CD14-positive monocyte (primary cell): Measurements from ENCODE around the gene CCDC54. TPM values are rescaled to one million over a fixed set of nuclear protein-coding genes. Genes with fewer than 3 reads are reported as not detected.

Experiments used
- DNase-seq, 3 donors: peaks; one replicate each; pipeline ENCODE4 v3.0.0-alpha.2; 2011 to 2022
- H2AFZ ChIP-seq: 2 replicates; pipeline ENCODE4 v1.6.0; 2012; ENCODE audit warnings: mild to moderate bottlenecking, low read depth, low read length, inconsistent platforms; ENCODE audit not compliant: insufficient read depth, poor library complexity, severe bottlenecking
- H3K27ac ChIP-seq, 2 donors: 1 replicate in 1 of 2; 2 replicates in 1 of 2; pipeline ENCODE4 v1.5.1; 2012 to 2013; ENCODE audit warnings: low read length in 2 of 2, control low read depth in 1 of 2, inconsistent platforms in 1 of 2, low read depth in 1 of 2, mild to moderate bottlenecking in 1 of 2
- H3K27me3 ChIP-seq, 2 donors: one replicate each; pipeline versions ENCODE4 v1.6.0 to v1.6.1; 2011 to 2013; ENCODE audit warnings: low read length in 2 of 2; ENCODE audit not compliant: control insufficient read depth in 2 of 2, insufficient read depth in 2 of 2
- H3K36me3 ChIP-seq, 2 donors: replicated peaks in 1 of 2; 1 replicate in 1 of 2; 2 replicates in 1 of 2; pipeline versions ENCODE4 v1.5.1 to v1.6.1; 2012 to 2013; ENCODE audit warnings: low read length in 2 of 2, control low read depth in 1 of 2, inconsistent platforms in 1 of 2, mild to moderate bottlenecking in 1 of 2; ENCODE audit not compliant: insufficient read depth in 2 of 2, control insufficient read depth in 1 of 2
- H3K4me1 ChIP-seq, 2 donors: 1 replicate in 1 of 2; 2 replicates in 1 of 2; pipeline versions ENCODE4 v1.5.1 to v1.6.1; 2012 to 2013; ENCODE audit warnings: low read length in 2 of 2, control low read depth in 1 of 2, inconsistent platforms in 1 of 2, mild to moderate bottlenecking in 1 of 2, moderate library complexity in 1 of 2; ENCODE audit not compliant: insufficient read depth in 2 of 2, control insufficient read depth in 1 of 2
- H3K4me2 ChIP-seq: replicated peaks from 2 replicates; pipeline ENCODE3; 2012; ENCODE audit warnings: low read length, moderate library complexity, mild to moderate bottlenecking; ENCODE audit not compliant: poor library complexity, severe bottlenecking; ENCODE audit errors: extremely low read depth
- H3K4me3 ChIP-seq, 3 experiments: fragments of 200-600 bp in 1 of 3; sonication (generic) in 1 of 3; replicated peaks in 1 of 3; 1 replicate in 2 of 3; 2 replicates in 1 of 3; pipeline ENCODE4 v1.5.1; 2011 to 2013; ENCODE audit warnings: low read length in 3 of 3, mild to moderate bottlenecking in 3 of 3, control low read depth in 2 of 3, low read depth in 2 of 3, inconsistent platforms in 1 of 3, moderate library complexity in 1 of 3
- H3K79me2 ChIP-seq: 2 replicates; pipeline ENCODE4 v1.6.0; 2012; ENCODE audit warnings: mild to moderate bottlenecking, control low read depth, inconsistent platforms, low read length, moderate library complexity; ENCODE audit not compliant: insufficient read depth
- H3K9ac ChIP-seq: 2 replicates; pipeline ENCODE4 v1.6.0; 2017; ENCODE audit warnings: low read length, mild to moderate bottlenecking; ENCODE audit not compliant: insufficient read depth, poor library complexity, severe bottlenecking
- H3K9me3 ChIP-seq, 2 donors: replicated peaks in 1 of 2; 1 replicate in 1 of 2; 2 replicates in 1 of 2; pipeline versions ENCODE4 v1.5.1 to v1.6.1; 2012 to 2013; ENCODE audit warnings: low read length in 2 of 2, control low read depth in 1 of 2; ENCODE audit not compliant: control insufficient read depth in 1 of 2, insufficient read depth in 1 of 2
- H4K20me1 ChIP-seq: 2 replicates; pipeline ENCODE4 v1.6.0; 2012; ENCODE audit warnings: mild to moderate bottlenecking, low read length, control low read depth, moderate library complexity; ENCODE audit not compliant: insufficient read depth
- H3K27ac Mint-ChIP-seq, 7 donors: one replicate each; pipeline ENCODE4 v1.8.0; 2020; ENCODE audit warnings: mild to moderate bottlenecking in 7 of 7, mixed read lengths in 7 of 7, moderate library complexity in 6 of 7, inconsistent platforms in 2 of 7
- H3K27me3 Mint-ChIP-seq, 3 donors: one replicate each; pipeline ENCODE4 v1.8.0; 2021 to 2022; ENCODE audit warnings: low read depth in 3 of 3, mild to moderate bottlenecking in 3 of 3, mixed read lengths in 3 of 3, moderate library complexity in 3 of 3, inconsistent platforms in 1 of 3
- H3K36me3 Mint-ChIP-seq, 2 donors: one replicate each; pipeline ENCODE4 v1.8.0; 2020; ENCODE audit warnings: mixed read lengths in 2 of 2, inconsistent platforms in 1 of 2, mild to moderate bottlenecking in 1 of 2
- H3K4me1 Mint-ChIP-seq: one replicate; pipeline ENCODE4 v1.8.0; 2020; ENCODE audit warnings: mild to moderate bottlenecking, mixed read lengths
- H3K4me3 Mint-ChIP-seq, 2 donors: one replicate each; pipeline ENCODE4 v1.8.0; 2020; ENCODE audit warnings: mild to moderate bottlenecking in 2 of 2, mixed read lengths in 2 of 2, moderate library complexity in 1 of 2
- H3K9me3 Mint-ChIP-seq, 7 donors: one replicate each; pipeline ENCODE4 v1.8.0; 2020 to 2022; ENCODE audit warnings: mixed read lengths in 7 of 7, mild to moderate bottlenecking in 6 of 7, moderate library complexity in 6 of 7, inconsistent platforms in 2 of 7
- CTCF ChIP-seq: fragments of 200-600 bp; IDR thresholded peaks from one replicate; pipeline ENCODE4 v1.8.0; 2022; ENCODE audit warnings: antibody characterized with exemption, mild to moderate bottlenecking
- WGBS: methylation state at CpG from one replicate; pipeline ENCODE4 v1.1.5; 2013; ENCODE audit warnings: missing lambda C conversion rate; ENCODE audit not compliant: insufficient coverage; 5-methylcytosine and 5-hydroxymethylcytosine counted together
- intact Hi-C, 2 donors: fragments of 100-400 bp; cut with micrococcal nuclease; formaldehyde crosslinking; loops; one replicate each; pipeline versions ENCODE4 v1.15.0 to v1.15.1; 2023
- polyA plus RNA-seq, 3 donors: library from polyadenylated mRNA; depleted of rRNA in 1 of 3; unstranded in 2 of 3; stranded (reverse) in 1 of 3; fragments of 300-500 nt in 2 of 3; fragments of >200 nt in 1 of 3; fragmentation: Illumina TruSeq in 2 of 3; gene quantifications; 1 replicate in 2 of 3; 2 replicates in 1 of 3; pipeline ENCODE4 v1.2.3, GENCODE V29; 2012 to 2021

Gene CCDC54
- polyA plus RNA-seq, 3 donors: not detected

GRCh38 chr3:107394502-107394901 lies 17.3 kb downstream of the CCDC54 start:
- Histone ChIP-seq H3K27me3 (no peaks in the 10 kb centered on the region), H2AFZ (no peak overlapping the region), H3K9me3 (no peaks in the 10 kb centered on the region), H3K27ac (no peak overlapping the region), H3K9ac (no peak overlapping the region), H4K20me1 (no peaks in the 10 kb centered on the region), H3K4me3 (no peak overlapping the region), H3K4me1 (no peaks in the 10 kb centered on the region), H3K79me2 (no peaks in the 10 kb centered on the region), H3K4me2 (no peak overlapping the region), H3K36me3 (no peaks in the 10 kb centered on the region)
- DNase-seq: no peak
- Mint-ChIP-seq H3K4me1 (peaks cover 2% of the 10 kb centered on the region), H3K27me3 (peaks cover 0 to 2% (median 0%) of the 10 kb centered on the region in 3 donors), H3K36me3 (no peaks in the 10 kb centered on the region), H3K27ac (peak overlapping the region in 1 of 7 donors; percentile 9), H3K4me3 (no peak overlapping the region), H3K9me3 (peaks cover 0 to 2% (median 0%) of the 10 kb centered on the region in 7 donors)
- intact Hi-C loops: no loop called here
- WGBS: no CpG with 5 or more reads among the region's 1 CpG
- TF ChIP-seq CTCF: no peak

- Histone ChIP-seq H3K27me3 (no peaks in the 10 kb centered on the region), H4K20me1 (no peaks in the 10 kb centered on the region), H3K4me3 (no peak overlapping the region), H3K36me3 (no peaks in the 10 kb centered on the region), H3K9me3 (no peaks in the 10 kb centered on the region), H3K79me2 (no peaks in the 10 kb centered on the region), H2AFZ (no peak overlapping the region), H3K4me1 (no peaks in the 10 kb centered on the region), H3K4me2 (no peak overlapping the region), H3K27ac (no peak overlapping the region), H3K9ac (no peak overlapping the region)
- no peak overlapping the region for H3K27ac Mint-ChIP-seq
- H3K36me3 Mint-ChIP-seq: no peaks in the 10 kb centered on the region
- H3K9me3 Mint-ChIP-seq: peaks cover 0 to 2% (median 0%) of the 10 kb centered on the region in 7 donors
- TF ChIP-seq CTCF: no peak
- H3K27me3 Mint-ChIP-seq: peaks cover 0 to 2% (median 0%) of the 10 kb centered on the region in 3 donors
- H3K4me3 Mint-ChIP-seq: no peak overlapping the region
- WGBS: no CpG with 5 or more reads among the region's 2 CpGs
- DNase-seq: no peak
- intact Hi-C loops: no loop called here
- peaks cover 2% of the 10 kb centered on the region for H3K4me1 Mint-ChIP-seq
Measured at GRCh38 chr3:107395066-107395465, 17.8 kb downstream of the CCDC54 start.
